Naive B cell (primary cell): ENCODE results near the gene ADORA2A. TPM values are rescaled to one million over a fixed set of nuclear protein-coding genes. Genes with fewer than 3 reads are reported as not detected.

Experiments used
- ATAC-seq, 2 donors: fragments of 150-1000 bp; cut with Tn5 transposase; 2 replicates each; pipeline ENCODE4 v1.10.0; 2021; ENCODE audit warnings: low read depth in 2 of 2, mild to moderate bottlenecking in 2 of 2, moderate library complexity in 2 of 2
- DNase-seq: peaks from one replicate; pipeline ENCODE4 v3.0.0; 2022
- H3K27ac Mint-ChIP-seq, 6 donors: one replicate each; pipeline ENCODE4 v1.8.0; 2020 to 2022; ENCODE audit warnings: mild to moderate bottlenecking in 6 of 6, mixed read lengths in 6 of 6, moderate library complexity in 5 of 6, inconsistent platforms in 2 of 6
- H3K27me3 Mint-ChIP-seq, 3 donors: one replicate each; pipeline ENCODE4 v1.8.0; 2021 to 2022; ENCODE audit warnings: mixed read lengths in 3 of 3, mild to moderate bottlenecking in 1 of 3
- H3K36me3 Mint-ChIP-seq, 2 donors: one replicate each; pipeline ENCODE4 v1.8.0; 2020 to 2022; ENCODE audit warnings: mixed read lengths in 2 of 2, inconsistent platforms in 1 of 2, mild to moderate bottlenecking in 1 of 2
- H3K4me1 Mint-ChIP-seq, 3 donors: one replicate each; pipeline ENCODE4 v1.8.0; 2020 to 2022; ENCODE audit warnings: mixed read lengths in 3 of 3, inconsistent platforms in 1 of 3, mild to moderate bottlenecking in 1 of 3, moderate library complexity in 1 of 3
- H3K4me3 Mint-ChIP-seq, 8 donors: one replicate each; pipeline ENCODE4 v1.8.0; 2020 to 2022; ENCODE audit warnings: mild to moderate bottlenecking in 8 of 8, mixed read lengths in 8 of 8, moderate library complexity in 8 of 8, inconsistent platforms in 2 of 8
- H3K9me3 Mint-ChIP-seq, 7 donors: one replicate each; pipeline ENCODE4 v1.8.0; 2020 to 2022; ENCODE audit warnings: mixed read lengths in 7 of 7, mild to moderate bottlenecking in 5 of 7, inconsistent platforms in 2 of 7, moderate library complexity in 1 of 7
- polyA plus RNA-seq, 6 donors: library from polyadenylated mRNA; unstranded; fragments of 300-500 nt; fragmentation: Illumina TruSeq; gene quantifications; one replicate each; pipeline ENCODE4 v1.2.3, GENCODE V29; 2021; ENCODE audit warnings: low read depth in 6 of 6

ADORA2A gene
- polyA plus RNA-seq, 6 donors from 2014 or later = 43.9 to 79.9 (median 52.5) TPM

DNA sequence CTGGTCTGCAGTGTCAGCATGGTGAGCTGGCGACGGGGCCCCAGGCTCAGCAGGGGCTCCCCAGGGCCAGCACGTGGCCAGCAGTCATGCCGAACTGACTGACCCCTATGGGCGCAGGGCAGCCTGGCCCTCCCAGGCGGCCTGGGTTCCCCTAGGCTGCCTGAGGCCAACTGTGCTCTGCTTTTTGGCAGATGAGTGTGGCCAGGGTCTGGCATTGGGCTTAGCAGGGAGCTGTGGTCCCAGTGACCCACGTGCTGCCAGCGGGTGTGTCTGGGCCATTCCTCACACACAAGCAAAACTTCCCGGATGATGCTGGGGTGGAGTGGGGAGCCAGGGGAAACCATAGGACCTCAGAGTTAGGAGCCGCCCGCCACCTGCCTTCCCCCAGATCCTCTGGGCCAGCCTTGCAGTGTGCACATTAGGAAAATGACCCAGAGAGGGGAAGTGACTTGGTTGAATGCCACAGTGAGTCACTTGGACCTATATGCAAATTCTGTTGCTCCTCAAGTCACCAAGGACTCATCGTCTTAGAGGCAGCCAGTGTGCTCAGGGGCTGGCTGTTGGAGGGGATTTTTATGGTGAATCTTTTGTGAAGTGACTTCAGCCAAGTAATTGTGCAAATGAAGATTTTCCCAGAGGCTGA is 6.5 kb downstream of the ADORA2A start:
- peaks cover 73 to 94% (median 93%) of the 10 kb centered on the region in 3 donors for H3K4me1 Mint-ChIP-seq
- H3K27me3 Mint-ChIP-seq = no peaks in the 10 kb centered on the region
- H3K4me3 Mint-ChIP-seq = peak overlapping the region; percentile 78 to 91 (median 84)
- peak overlapping the region; percentile 98 to 100 (median 99) for H3K27ac Mint-ChIP-seq
- DNase-seq (peak; percentile 81), ATAC-seq (peak; percentile 72 to 76)
- H3K9me3 Mint-ChIP-seq = no peaks in the 10 kb centered on the region
- no peaks in the 10 kb centered on the region for H3K36me3 Mint-ChIP-seq

DNA sequence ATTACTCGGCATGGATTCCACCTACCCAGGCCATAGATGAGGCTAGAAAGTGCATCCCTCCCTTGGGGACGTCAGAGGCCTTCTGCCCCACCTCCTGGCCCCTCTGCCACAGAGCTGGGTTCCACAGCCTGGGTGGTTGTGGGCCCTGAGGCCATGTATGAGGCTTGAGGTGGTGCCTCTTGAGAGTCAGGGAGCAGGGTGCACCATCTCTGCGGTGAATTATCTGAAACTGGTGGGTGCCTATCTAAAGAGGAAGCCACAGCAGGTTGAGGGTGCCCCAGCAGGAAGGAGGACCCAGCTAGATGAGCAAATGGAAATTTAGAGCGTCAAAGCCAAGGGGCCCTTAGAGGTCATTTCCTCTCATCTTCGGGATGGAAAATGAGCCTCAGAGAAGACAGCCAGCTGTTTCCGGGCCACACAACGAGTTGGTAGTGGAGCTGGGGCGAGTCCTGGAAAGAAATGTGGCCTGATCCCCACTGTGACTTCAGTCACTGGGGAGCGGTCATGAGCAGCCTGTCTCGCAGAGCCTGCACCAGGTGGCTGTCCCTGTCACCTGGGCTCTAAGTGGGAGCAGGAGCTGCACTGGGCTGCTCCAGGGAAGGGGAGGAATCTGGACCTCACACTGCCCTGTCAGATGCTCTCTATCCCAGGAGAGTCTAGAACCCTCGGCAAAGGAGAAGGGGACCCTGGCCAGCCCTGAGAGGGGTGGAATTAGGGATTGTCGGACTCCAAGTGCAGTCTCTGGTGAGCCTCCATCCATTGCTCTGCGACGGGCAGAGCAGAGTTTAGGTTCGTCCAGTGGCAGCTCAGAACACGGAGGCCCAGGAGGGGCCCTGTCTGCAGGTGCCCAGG is 7.3 kb downstream of the ADORA2A start:
- Mint-ChIP-seq H3K4me1 (peaks cover 66 to 93% (median 85%) of the 10 kb centered on the region in 3 donors), H3K27ac (peak overlapping the region; percentile 98 to 100 (median 99)), H3K27me3 (no peaks in the 10 kb centered on the region), H3K9me3 (no peaks in the 10 kb centered on the region), H3K36me3 (no peaks in the 10 kb centered on the region), H3K4me3 (peak overlapping the region; percentile 78 to 91 (median 84))
- ATAC-seq (peak; percentile 75 to 76), DNase-seq (peak; percentile 86)

GRCh38 chr22:24435323-24435645 is 7.9 kb downstream of the ADORA2A start:
- Mint-ChIP-seq H3K4me3 (peak overlapping the region; percentile 78 to 91 (median 84)), H3K9me3 (no peaks in the 10 kb centered on the region)

GRCh38 chr22:24435861-24436371 is 8.5 kb downstream of the ADORA2A start:
- no peak for ATAC-seq
- no peaks in the 10 kb centered on the region for H3K9me3 Mint-ChIP-seq

More at GRCh38 chr22:24435323-24435645, 7.9 kb downstream of the ADORA2A start:
- no peaks in the 10 kb centered on the region for H3K27me3 Mint-ChIP-seq
- no peak for DNase-seq
- peaks cover 60 to 91% (median 80%) of the 10 kb centered on the region in 3 donors for H3K4me1 Mint-ChIP-seq
- peak overlapping the region; percentile 98 to 100 (median 99) for H3K27ac Mint-ChIP-seq
- ATAC-seq = no peak
- no peaks in the 10 kb centered on the region for H3K36me3 Mint-ChIP-seq

GRCh38 chr22:24436553-24436952 is 9.2 kb downstream of the ADORA2A start:
- Mint-ChIP-seq H3K27me3 (no peaks in the 10 kb centered on the region), H3K4me1 (peaks cover 55 to 88% (median 80%) of the 10 kb centered on the region in 3 donors), H3K4me3 (peak overlapping the region in 7 of 8 donors; percentile 15 to 89 (median 84)), H3K9me3 (no peaks in the 10 kb centered on the region), H3K36me3 (peaks cover 6 to 9% of the 10 kb centered on the region in 2 donors), H3K27ac (peak overlapping the region; percentile 59 to 99 (median 97))
- ATAC-seq (no peak), DNase-seq (no peak)

More at GRCh38 chr22:24435861-24436371, 8.5 kb downstream of the ADORA2A start:
- Mint-ChIP-seq H3K27ac (peak overlapping the region in 5 of 6 donors; percentile 94 to 100 (median 99)), H3K27me3 (no peaks in the 10 kb centered on the region), H3K36me3 (peaks cover 3 to 5% of the 10 kb centered on the region in 2 donors), H3K4me1 (peaks cover 58 to 93% (median 80%) of the 10 kb centered on the region in 3 donors), H3K4me3 (peak overlapping the region in 6 of 8 donors; percentile 6 to 91 (median 85))
- no peak for DNase-seq

- Mint-ChIP-seq H3K4me1 (peaks cover 50 to 83% (median 78%) of the 10 kb centered on the region in 3 donors), H3K4me3 (peak overlapping the region in 7 of 8 donors; percentile 69 to 89 (median 84)), H3K36me3 (peaks cover 6 to 9% of the 10 kb centered on the region in 2 donors), H3K9me3 (no peaks in the 10 kb centered on the region), H3K27ac (peak overlapping the region; percentile 94 to 99 (median 98)), H3K27me3 (no peaks in the 10 kb centered on the region)
- ATAC-seq (no peak), DNase-seq (no peak)
Measured at GRCh38 chr22:24437091-24437490, 9.7 kb downstream of the ADORA2A start.

GRCh38 chr22:24437741-24438328 is 10.4 kb downstream of the ADORA2A start:
- peaks cover 6 to 9% of the 10 kb centered on the region in 2 donors for H3K36me3 Mint-ChIP-seq
- no peaks in the 10 kb centered on the region for H3K9me3 Mint-ChIP-seq
- peak overlapping the region; percentile 47 to 88 (median 82) for H3K4me3 Mint-ChIP-seq
- peak; percentile 75 for DNase-seq
- peaks cover 42 to 81% (median 71%) of the 10 kb centered on the region in 3 donors for H3K4me1 Mint-ChIP-seq
- H3K27ac Mint-ChIP-seq = peak overlapping the region; percentile 94 to 99 (median 98)
- ATAC-seq = peak; percentile 51 to 55
- H3K27me3 Mint-ChIP-seq = no peaks in the 10 kb centered on the region

DNA sequence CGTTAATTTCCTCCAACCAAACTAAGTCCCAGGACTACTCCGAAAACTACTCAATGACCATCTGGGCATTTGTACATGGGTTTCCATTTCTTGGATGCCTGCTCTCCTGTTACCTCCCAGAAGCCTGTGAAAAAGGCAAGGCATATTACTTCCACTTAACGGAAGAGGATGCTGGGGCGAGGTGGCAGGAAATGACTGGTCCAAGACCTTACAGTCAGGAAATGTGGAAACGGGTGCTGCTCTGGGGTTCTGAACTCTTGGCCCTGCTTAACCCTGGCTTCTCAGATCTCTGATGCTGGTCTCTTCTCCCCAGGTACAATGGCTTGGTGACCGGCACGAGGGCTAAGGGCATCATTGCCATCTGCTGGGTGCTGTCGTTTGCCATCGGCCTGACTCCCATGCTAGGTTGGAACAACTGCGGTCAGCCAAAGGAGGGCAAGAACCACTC is 12.9 kb downstream of the ADORA2A start:
- Mint-ChIP-seq H3K9me3 (no peaks in the 10 kb centered on the region), H3K27me3 (no peaks in the 10 kb centered on the region), H3K4me1 (peaks cover 25 to 67% (median 64%) of the 10 kb centered on the region in 3 donors), H3K27ac (peak overlapping the region in 3 of 6 donors; percentile 34 to 80 (median 57)), H3K4me3 (no peak overlapping the region), H3K36me3 (peaks cover 6 to 9% of the 10 kb centered on the region in 2 donors)
- DNase-seq = no peak
- no peak for ATAC-seq

DNA sequence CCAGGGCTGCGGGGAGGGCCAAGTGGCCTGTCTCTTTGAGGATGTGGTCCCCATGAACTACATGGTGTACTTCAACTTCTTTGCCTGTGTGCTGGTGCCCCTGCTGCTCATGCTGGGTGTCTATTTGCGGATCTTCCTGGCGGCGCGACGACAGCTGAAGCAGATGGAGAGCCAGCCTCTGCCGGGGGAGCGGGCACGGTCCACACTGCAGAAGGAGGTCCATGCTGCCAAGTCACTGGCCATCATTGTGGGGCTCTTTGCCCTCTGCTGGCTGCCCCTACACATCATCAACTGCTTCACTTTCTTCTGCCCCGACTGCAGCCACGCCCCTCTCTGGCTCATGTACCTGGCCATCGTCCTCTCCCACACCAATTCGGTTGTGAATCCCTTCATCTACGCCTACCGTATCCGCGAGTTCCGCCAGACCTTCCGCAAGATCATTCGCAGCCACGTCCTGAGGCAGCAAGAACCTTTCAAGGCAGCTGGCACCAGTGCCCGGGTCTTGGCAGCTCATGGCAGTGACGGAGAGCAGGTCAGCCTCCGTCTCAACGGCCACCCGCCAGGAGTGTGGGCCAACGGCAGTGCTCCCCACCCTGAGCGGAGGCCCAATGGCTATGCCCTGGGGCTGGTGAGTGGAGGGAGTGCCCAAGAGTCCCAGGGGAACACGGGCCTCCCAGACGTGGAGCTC is 13.5 kb downstream of the ADORA2A start:
- Mint-ChIP-seq H3K4me3 (peak overlapping the region in 1 of 8 donors; percentile 47), H3K27me3 (no peaks in the 10 kb centered on the region), H3K27ac (peak overlapping the region in 5 of 6 donors; percentile 54 to 98 (median 80)), H3K4me1 (peaks cover 22 to 62% (median 61%) of the 10 kb centered on the region in 3 donors), H3K36me3 (peaks cover 6 to 9% of the 10 kb centered on the region in 2 donors), H3K9me3 (no peaks in the 10 kb centered on the region)
- ATAC-seq = no peak
- no peak for DNase-seq

GRCh38 chr22:24441406-24442351 is 14.3 kb downstream of the ADORA2A start:
- DNase-seq (no peak), ATAC-seq (no peak)
- Mint-ChIP-seq H3K4me3 (no peak overlapping the region), H3K27me3 (no peaks in the 10 kb centered on the region), H3K36me3 (peaks cover 6 to 9% of the 10 kb centered on the region in 2 donors), H3K9me3 (no peaks in the 10 kb centered on the region), H3K4me1 (peaks cover 19 to 54% (median 54%) of the 10 kb centered on the region in 3 donors), H3K27ac (peak overlapping the region in 4 of 6 donors; percentile 68 to 98 (median 85))

DNA sequence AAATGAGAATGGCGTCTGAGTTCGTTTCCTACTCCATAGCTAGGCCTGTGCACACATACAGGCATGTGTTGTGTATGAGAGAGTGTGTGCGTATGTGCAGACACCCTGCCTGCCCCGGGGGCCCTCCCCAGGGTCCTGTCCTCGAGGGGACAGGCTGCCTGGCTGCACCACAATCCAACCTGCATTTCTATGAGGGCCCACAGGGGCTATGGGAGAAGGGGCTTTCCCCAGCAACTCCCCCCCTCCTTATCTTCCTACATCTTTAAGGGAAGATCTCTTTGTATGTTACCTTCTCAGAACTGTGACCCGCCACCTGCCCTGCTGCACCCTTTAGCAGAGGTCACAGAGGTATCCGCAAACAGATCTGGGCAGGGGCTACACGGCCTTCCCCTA is 14.9 kb downstream of the ADORA2A start:
- Mint-ChIP-seq H3K27me3 (no peaks in the 10 kb centered on the region), H3K4me3 (no peak overlapping the region), H3K4me1 (peaks cover 16 to 50% (median 47%) of the 10 kb centered on the region in 3 donors), H3K9me3 (no peaks in the 10 kb centered on the region), H3K36me3 (peaks cover 6 to 9% of the 10 kb centered on the region in 2 donors), H3K27ac (no peak overlapping the region)
- ATAC-seq (no peak), DNase-seq (no peak)

DNA sequence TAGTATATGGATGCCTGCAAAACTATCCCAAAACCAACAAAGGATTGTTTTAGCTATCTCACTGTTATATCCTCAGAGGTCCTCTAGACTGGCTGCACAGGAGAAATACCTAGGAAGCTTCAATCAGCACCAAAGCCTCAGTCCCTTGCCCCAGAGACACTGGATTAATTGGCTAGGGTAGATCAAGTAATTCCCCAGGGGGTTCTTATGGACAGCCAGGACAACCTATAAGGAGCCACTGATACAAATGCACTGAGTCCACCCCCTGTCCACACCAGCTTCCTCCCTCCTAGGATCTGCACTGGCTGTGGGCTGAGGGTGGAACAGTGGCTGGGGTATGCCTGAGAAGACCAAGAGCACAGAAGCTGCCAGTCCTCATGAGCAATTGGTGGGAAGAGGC is 16.3 kb downstream of the ADORA2A start:
- DNase-seq (no peak), ATAC-seq (no peak)
- H3K36me3 Mint-ChIP-seq = peaks cover 6 to 9% of the 10 kb centered on the region in 2 donors
- no peaks in the 10 kb centered on the region for H3K27me3 Mint-ChIP-seq
- peak overlapping the region in 3 of 6 donors; percentile 19 to 65 (median 34) for H3K27ac Mint-ChIP-seq
- H3K4me3 Mint-ChIP-seq = no peak overlapping the region
- peaks cover 9 to 42% (median 37%) of the 10 kb centered on the region in 3 donors for H3K4me1 Mint-ChIP-seq
- no peaks in the 10 kb centered on the region for H3K9me3 Mint-ChIP-seq
